ENCODE measurements around the gene TUBGCP5. TPM values are rescaled to one million over a fixed set of nuclear protein-coding genes. Genes with fewer than 3 reads are reported as not detected.

TUBGCP5 gene
- total and polyA plus RNA-seq, 2 experiments from 2014 or later, result 12.0 to 21.7 TPM

DNA sequence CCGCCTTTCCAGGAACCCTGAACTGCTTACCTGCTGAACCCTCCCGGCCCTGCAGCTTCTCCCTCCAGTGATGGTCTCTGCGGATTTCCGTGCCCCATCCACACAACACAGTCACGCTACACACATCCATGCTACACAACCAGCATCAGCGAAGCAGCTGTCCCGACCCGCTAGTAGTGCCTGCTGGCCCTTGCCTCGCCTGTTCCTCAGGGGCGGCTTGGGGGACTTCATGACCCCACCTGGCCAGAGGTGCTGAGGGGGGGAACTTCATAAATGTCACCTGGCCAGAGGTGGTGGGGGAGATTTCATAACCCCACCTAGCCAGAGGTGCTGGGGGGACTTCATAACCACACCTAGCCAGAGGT lies 530 bp upstream of the TUBGCP5 start:
- Histone ChIP-seq H3K4me3 (peak overlapping the region; percentile 67), H4K20me1 (replicated peaks; ENCODE audit: insufficient read depth) (no peaks in the 10 kb centered on the region), H3F3A (replicated peaks; ENCODE audit: low read depth) (no peaks in the 10 kb centered on the region), H3K9me2 (ENCODE audit: insufficient read depth) (no peaks in the 10 kb centered on the region), H2AFZ (peak overlapping the region; percentile 84), H3K79me2 (replicated peaks; ENCODE audit: insufficient read depth) (peaks cover 11% of the 10 kb centered on the region), H3K27me3 (ENCODE audit: insufficient read depth) (no peaks in the 10 kb centered on the region), H3K4me2 (peak overlapping the region; percentile 86), H3K36me3 (ENCODE audit: insufficient read depth) (0 out of 2 replicates have a peak, but pooled peaks cover 4% of the 10 kb centered on the region), H3K4me1 (ENCODE audit: insufficient read depth) (no peaks in the 10 kb centered on the region; the same call in 1 of the 2 replicates), H3K27ac (ENCODE audit: low read depth) (no peak overlapping the region)
- Mint-ChIP-seq H3K36me3 (ENCODE audit: low read depth) (peaks cover 11% of the 10 kb centered on the region), H3K27ac (peak overlapping the region; percentile 91), H3K9me3 (peaks cover 5% of the 10 kb centered on the region), H3K4me3 (peak overlapping the region; percentile 90), H3K4me1 (no peaks in the 10 kb centered on the region; the same call in 2 of the 3 replicates), H3K27me3 (ENCODE audit: insufficient read depth, low read depth, poor library complexity) (peaks cover 2% of the 10 kb centered on the region)
- ATAC-seq (peak; percentile 39), DNase-seq (ENCODE audit: low spot score) (no peak)
- no peak for TF ChIP-seq ZNF331 (CRISPR knock-in tag; IDR thresholded peaks at IDR 0.05; ENCODE audit: low read depth)
- TF ChIP-seq, protein P1, sequence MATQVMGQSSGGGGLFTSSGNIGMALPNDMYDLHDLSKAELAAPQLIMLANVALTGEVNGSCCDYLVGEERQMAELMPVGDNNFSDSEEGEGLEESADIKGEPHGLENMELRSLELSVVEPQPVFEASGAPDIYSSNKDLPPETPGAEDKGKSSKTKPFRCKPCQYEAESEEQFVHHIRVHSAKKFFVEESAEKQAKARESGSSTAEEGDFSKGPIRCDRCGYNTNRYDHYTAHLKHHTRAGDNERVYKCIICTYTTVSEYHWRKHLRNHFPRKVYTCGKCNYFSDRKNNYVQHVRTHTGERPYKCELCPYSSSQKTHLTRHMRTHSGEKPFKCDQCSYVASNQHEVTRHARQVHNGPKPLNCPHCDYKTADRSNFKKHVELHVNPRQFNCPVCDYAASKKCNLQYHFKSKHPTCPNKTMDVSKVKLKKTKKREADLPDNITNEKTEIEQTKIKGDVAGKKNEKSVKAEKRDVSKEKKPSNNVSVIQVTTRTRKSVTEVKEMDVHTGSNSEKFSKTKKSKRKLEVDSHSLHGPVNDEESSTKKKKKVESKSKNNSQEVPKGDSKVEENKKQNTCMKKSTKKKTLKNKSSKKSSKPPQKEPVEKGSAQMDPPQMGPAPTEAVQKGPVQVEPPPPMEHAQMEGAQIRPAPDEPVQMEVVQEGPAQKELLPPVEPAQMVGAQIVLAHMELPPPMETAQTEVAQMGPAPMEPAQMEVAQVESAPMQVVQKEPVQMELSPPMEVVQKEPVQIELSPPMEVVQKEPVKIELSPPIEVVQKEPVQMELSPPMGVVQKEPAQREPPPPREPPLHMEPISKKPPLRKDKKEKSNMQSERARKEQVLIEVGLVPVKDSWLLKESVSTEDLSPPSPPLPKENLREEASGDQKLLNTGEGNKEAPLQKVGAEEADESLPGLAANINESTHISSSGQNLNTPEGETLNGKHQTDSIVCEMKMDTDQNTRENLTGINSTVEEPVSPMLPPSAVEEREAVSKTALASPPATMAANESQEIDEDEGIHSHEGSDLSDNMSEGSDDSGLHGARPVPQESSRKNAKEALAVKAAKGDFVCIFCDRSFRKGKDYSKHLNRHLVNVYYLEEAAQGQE (IDR thresholded peaks at IDR 0.05; ENCODE audit: unreplicated experiment), result no peak
- TF ChIP-seq POLR2AphosphoS5 (IDR thresholded peaks at IDR 0.05; ENCODE audit: low read depth), result no peak
- TF ChIP-seq STAT1 (IDR thresholded peaks at IDR 0.05; ENCODE audit: unreplicated experiment), result no peak
- TF ChIP-seq CREB1 (CRISPR knock-in tag; IDR thresholded peaks at IDR 0.05; ENCODE audit: low read depth), result no peak
- TF ChIP-seq NANOG (IDR thresholded peaks at IDR 0.05; ENCODE audit: borderline replicate concordance), result no peak
- no peak for TF ChIP-seq ZNF114 (CRISPR knock-in tag; IDR thresholded peaks at IDR 0.05)
- no peak for TF ChIP-seq EZH2phosphoT487 (IDR thresholded peaks at IDR 0.05; ENCODE audit: unreplicated experiment)
- no peak for TF ChIP-seq EZH2 (IDR thresholded peaks at IDR 0.05; ENCODE audit: low read depth, unreplicated experiment)
- TF ChIP-seq ETS1 (IDR thresholded peaks at IDR 0.05), result no peak
- TF ChIP-seq, protein P2, sequence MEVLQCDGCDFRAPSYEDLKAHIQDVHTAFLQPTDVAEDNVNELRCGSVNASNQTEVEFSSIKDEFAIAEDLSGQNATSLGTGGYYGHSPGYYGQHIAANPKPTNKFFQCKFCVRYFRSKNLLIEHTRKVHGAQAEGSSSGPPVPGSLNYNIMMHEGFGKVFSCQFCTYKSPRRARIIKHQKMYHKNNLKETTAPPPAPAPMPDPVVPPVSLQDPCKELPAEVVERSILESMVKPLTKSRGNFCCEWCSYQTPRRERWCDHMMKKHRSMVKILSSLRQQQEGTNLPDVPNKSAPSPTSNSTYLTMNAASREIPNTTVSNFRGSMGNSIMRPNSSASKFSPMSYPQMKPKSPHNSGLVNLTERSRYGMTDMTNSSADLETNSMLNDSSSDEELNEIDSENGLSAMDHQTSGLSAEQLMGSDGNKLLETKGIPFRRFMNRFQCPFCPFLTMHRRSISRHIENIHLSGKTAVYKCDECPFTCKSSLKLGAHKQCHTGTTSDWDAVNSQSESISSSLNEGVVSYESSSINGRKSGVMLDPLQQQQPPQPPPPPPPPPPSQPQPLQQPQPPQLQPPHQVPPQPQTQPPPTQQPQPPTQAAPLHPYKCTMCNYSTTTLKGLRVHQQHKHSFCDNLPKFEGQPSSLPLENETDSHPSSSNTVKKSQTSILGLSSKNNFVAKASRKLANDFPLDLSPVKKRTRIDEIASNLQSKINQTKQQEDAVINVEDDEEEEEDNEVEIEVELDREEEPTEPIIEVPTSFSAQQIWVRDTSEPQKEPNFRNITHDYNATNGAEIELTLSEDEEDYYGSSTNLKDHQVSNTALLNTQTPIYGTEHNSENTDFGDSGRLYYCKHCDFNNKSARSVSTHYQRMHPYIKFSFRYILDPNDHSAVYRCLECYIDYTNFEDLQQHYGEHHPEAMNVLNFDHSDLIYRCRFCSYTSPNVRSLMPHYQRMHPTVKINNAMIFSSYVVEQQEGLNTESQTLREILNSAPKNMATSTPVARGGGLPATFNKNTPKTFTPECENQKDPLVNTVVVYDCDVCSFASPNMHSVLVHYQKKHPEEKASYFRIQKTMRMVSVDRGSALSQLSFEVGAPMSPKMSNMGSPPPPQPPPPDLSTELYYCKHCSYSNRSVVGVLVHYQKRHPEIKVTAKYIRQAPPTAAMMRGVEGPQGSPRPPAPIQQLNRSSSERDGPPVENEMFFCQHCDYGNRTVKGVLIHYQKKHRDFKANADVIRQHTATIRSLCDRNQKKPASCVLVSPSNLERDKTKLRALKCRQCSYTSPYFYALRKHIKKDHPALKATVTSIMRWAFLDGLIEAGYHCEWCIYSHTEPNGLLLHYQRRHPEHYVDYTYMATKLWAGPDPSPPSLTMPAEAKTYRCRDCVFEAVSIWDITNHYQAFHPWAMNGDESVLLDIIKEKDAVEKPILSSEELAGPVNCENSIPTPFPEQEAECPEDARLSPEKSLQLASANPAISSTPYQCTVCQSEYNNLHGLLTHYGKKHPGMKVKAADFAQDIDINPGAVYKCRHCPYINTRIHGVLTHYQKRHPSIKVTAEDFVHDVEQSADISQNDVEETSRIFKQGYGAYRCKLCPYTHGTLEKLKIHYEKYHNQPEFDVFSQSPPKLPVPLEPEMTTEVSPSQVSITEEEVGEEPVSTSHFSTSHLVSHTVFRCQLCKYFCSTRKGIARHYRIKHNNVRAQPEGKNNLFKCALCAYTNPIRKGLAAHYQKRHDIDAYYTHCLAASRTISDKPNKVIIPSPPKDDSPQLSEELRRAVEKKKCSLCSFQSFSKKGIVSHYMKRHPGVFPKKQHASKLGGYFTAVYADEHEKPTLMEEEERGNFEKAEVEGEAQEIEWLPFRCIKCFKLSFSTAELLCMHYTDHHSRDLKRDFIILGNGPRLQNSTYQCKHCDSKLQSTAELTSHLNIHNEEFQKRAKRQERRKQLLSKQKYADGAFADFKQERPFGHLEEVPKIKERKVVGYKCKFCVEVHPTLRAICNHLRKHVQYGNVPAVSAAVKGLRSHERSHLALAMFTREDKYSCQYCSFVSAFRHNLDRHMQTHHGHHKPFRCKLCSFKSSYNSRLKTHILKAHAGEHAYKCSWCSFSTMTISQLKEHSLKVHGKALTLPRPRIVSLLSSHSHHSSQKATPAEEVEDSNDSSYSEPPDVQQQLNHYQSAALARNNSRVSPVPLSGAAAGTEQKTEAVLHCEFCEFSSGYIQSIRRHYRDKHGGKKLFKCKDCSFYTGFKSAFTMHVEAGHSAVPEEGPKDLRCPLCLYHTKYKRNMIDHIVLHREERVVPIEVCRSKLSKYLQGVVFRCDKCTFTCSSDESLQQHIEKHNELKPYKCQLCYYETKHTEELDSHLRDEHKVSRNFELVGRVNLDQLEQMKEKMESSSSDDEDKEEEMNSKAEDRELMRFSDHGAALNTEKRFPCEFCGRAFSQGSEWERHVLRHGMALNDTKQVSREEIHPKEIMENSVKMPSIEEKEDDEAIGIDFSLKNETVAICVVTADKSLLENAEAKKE (CRISPR knock-in tag; IDR thresholded peaks at IDR 0.05), result no peak
- TF ChIP-seq, protein P3, sequence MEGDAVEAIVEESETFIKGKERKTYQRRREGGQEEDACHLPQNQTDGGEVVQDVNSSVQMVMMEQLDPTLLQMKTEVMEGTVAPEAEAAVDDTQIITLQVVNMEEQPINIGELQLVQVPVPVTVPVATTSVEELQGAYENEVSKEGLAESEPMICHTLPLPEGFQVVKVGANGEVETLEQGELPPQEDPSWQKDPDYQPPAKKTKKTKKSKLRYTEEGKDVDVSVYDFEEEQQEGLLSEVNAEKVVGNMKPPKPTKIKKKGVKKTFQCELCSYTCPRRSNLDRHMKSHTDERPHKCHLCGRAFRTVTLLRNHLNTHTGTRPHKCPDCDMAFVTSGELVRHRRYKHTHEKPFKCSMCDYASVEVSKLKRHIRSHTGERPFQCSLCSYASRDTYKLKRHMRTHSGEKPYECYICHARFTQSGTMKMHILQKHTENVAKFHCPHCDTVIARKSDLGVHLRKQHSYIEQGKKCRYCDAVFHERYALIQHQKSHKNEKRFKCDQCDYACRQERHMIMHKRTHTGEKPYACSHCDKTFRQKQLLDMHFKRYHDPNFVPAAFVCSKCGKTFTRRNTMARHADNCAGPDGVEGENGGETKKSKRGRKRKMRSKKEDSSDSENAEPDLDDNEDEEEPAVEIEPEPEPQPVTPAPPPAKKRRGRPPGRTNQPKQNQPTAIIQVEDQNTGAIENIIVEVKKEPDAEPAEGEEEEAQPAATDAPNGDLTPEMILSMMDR (conservative IDR thresholded peaks at IDR 0.05; ENCODE audit: low read depth in 2 of 2), result no peak
